NCI-H146 (cell line): ENCODE data around the gene MINDY3.
"Not testable (repeated sequence)": the region's sequence is repeated elsewhere in the genome, so short reads cannot be mapped to it uniquely, and the experiment has no call there.

Experiments
- DNase-seq: peaks from one replicate; lab custom pipeline; 2025; lab: John Stamatoyannopoulos, UW

Gene MINDY3

GRCh38 chr10:15859906-15860691, at the start of gene MINDY3:
MINDY3 (minus strand) TSS chr10:15860507; CDS start chr10:15860299, 208 bp downstream.
- peak; percentile 92 for DNase-seq

- DNase-seq: peak; percentile 76
Observed at GRCh38 chr10:15901889-15902288, 41.6 kb upstream of the MINDY3 start.

- no peak for DNase-seq
Observed at GRCh38 chr10:15898046-15898445, 37.7 kb upstream of the MINDY3 start.

- DNase-seq: no peak
Observed at GRCh38 chr10:15897287-15897686, 37.0 kb upstream of the MINDY3 start.

GRCh38 chr10:15896654-15897053, 36.3 kb upstream of the MINDY3 start:
- no peak for DNase-seq

GRCh38 chr10:15884447-15884846, 24.1 kb upstream of the MINDY3 start:
- DNase-seq: no peak

- DNase-seq: no peak
Observed at GRCh38 chr10:15881542-15881941, 21.2 kb upstream of the MINDY3 start.

GRCh38 chr10:15879663-15880062, 19.4 kb upstream of the MINDY3 start:
- peak; percentile 96 for DNase-seq

- DNase-seq: peak; percentile 69
Observed at GRCh38 chr10:15879058-15879457, 18.8 kb upstream of the MINDY3 start.

- peak; percentile 47 for DNase-seq
Observed at GRCh38 chr10:15877836-15878576, 17.7 kb upstream of the MINDY3 start.

- DNase-seq: not testable (repeated sequence)
Observed at GRCh38 chr10:15876274-15876673, 16.0 kb upstream of the MINDY3 start.

- not testable (repeated sequence) for DNase-seq
Observed at GRCh38 chr10:15872645-15873044, 12.3 kb upstream of the MINDY3 start.

- DNase-seq: no peak
Observed at GRCh38 chr10:15871823-15872222, 11.5 kb upstream of the MINDY3 start.

GRCh38 chr10:15869935-15870334, 9.6 kb upstream of the MINDY3 start:
- DNase-seq: no peak

- DNase-seq: no peak
Observed at GRCh38 chr10:15868006-15868405, 7.7 kb upstream of the MINDY3 start.

- no peak for DNase-seq
Observed at GRCh38 chr10:15865304-15865703, 5.0 kb upstream of the MINDY3 start.

- DNase-seq: peak; percentile 23
Observed at GRCh38 chr10:15864419-15864818, 4.1 kb upstream of the MINDY3 start.

GRCh38 chr10:15863733-15864132, 3.4 kb upstream of the MINDY3 start:
- peak; percentile 99 for DNase-seq

GRCh38 chr10:15863323-15863722, 3.0 kb upstream of the MINDY3 start:
- no peak for DNase-seq

GRCh38 chr10:15860692-15861201, 440 bp upstream of the MINDY3 start:
- DNase-seq: no peak

GRCh38 chr10:15859509-15859905, 800 bp downstream of the MINDY3 start:
- no peak for DNase-seq

- no peak for DNase-seq
Observed at GRCh38 chr10:15858861-15859281, 1.4 kb downstream of the MINDY3 start.

GRCh38 chr10:15857107-15857575, 3.2 kb downstream of the MINDY3 start:
- DNase-seq: no peak
